Measurements from ENCODE around the gene KIF3B. TPM values are rescaled to one million over a fixed set of nuclear protein-coding genes. Genes with fewer than 3 reads are reported as not detected.
"Not testable (repeated sequence)": the region's sequence is repeated elsewhere in the genome, so short reads cannot be mapped to it uniquely, and the experiment has no call there.

The KIF3B gene
- total RNA-seq, result 15.6 and 16.0 TPM in 2 replicates
- 23.0 TPM for polyA plus RNA-seq (2012)

DNA sequence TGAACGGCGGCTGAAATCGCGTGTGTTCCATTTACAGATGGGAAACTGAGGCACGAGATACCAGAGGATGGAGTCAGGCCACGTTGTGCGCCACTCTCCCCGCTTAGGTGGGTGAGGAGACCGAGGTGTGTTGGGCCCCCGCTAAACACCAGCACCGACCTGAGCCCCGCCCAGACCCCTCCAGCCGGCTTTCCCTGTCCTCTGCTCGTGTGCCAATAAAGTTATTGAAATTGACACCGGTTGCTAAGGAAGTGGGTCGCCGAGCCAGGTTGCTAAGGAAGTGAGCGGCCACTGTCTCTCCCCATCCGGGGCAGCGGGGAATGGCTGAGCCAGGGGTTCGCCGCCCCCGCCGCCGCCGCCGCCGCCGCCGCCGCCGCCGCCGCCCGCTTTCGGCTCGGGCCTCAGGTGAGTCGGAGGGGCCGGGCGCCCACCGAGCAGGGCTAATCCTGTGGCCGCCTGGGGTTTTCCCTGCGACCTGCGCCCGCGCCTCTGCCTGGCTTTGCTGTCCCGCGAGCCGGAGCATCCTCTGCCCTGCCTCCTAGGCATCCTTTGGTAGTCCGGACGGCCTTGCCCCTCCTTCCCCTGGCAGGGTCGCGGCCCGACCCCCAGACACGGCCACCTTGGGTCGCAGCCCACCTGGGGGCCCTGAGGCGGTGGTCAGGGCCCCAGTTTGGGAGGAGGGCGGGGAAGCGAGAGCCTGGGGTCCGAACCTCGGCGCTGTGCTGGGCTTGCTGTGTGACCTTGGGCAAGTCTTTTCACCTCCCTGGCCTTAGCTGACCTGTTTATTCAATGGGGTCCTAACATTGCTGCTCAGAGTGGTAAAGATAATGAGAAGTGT lies at the start of gene KIF3B:
TSS of gene KIF3B (plus strand) at position 291 of the 838 bp plus-strand sequence. CDS start 32,127 bp downstream, outside the sequence.
- peak; percentile 91 for DNase-seq (ENCODE audit: low read depth)

DNA sequence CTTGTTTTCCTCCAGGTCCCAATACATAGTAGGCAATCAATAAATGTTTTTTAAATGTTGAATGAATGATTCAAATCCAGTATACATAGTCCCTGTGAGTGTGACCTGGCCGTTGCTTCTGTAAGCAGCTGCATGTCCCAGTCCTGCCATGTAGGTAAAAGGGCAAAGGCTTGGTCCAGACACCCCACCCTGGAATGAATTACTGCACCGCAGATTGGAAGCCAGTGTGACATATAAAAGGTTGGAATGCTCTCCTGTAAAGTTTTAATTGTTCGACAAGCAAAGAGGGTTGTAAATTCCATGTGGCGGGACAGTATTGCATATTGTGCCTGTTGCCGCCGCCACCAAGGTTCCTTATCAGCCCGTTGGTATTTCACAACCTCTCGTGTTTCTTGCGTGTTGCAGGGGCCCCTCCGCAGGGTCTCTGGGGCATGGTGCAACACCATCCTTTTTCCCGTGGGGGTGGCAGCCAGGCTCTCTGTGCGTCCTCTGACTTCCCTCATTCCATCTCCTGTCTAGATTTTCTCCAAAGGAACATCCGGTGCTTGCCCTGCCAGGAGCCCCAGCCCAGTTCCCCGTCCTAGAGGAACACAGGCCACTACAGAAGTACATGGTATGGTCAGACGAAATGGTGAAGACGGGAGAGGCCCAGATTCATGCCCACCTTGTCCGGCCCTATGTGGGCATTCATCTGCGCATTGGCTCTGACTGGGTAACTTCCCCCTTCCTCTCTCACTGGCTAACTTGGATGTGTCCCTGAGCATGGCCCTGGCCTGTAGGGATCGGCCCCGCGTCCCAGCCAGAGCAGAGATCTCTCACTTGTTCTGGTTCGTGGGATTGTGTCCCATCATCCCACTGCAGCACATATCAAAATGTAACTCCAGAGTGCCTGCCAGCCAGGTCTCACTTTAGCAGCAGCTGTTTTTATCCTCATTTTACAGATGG lies 49.4 kb upstream of the KIF3B start:
- DNase-seq (ENCODE audit: low read depth), result no peak

DNA sequence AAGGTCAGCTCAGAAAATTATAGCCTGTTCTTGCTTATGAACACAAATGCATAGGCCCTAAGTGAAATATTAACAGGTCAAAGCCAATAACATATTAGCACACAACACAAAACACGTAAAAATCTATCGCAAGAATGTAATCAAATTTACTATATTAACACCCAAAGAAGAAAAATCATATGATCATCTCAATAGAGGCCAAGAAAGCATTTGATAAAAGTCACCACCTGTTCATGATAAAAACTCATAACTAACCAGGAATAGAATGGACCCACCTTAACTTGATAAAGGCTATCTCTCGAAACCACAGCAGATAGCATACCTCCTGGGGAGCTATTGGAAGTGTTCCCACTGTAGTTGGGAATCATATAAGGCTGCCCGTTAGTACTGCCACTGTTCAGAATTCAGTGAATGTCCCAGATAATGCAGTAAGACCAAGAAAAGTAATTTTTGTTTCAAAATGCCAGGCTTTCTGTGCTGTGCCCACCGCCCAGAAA lies 48.2 kb upstream of the KIF3B start:
- DNase-seq (ENCODE audit: low read depth), result no peak

DNA sequence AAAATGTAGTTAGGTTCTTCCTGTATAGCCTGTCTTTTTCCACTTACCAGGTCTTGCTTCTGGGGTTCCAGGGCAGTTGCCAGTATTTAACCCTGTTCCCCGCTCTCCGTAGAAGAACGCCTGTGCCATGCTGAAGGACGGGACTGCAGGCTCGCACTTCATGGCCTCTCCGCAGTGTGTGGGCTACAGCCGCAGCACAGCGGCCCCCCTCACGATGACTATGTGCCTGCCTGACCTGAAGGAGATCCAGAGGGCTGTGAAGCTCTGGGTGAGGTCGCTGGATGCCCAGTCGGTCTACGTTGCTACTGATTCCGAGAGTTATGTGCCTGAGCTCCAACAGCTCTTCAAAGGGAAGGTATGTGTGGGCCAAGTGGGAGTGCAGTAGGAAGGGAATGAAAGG lies 46.7 kb upstream of the KIF3B start:
- no peak for DNase-seq (ENCODE audit: low read depth)

DNA sequence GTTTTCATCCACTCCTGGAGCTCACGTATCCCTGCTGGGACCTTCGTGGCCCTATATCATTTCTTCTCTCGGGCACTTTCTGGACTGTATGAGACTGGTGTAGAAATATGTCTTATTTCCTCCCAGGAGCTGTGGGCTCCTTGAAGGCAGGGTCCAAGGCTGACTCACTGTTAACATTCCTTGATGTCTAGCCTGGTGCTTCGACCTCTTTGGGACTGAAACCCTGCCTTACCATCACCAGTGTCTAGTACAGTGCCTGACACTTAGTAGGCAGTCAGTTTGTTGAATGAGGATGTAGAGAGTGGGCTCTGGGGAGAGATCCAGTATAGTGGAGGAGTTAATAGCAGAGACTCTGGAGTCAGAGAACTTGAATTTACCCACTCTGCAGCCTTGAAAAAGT lies 46.2 kb upstream of the KIF3B start:
- no peak for DNase-seq (ENCODE audit: low read depth)

DNA sequence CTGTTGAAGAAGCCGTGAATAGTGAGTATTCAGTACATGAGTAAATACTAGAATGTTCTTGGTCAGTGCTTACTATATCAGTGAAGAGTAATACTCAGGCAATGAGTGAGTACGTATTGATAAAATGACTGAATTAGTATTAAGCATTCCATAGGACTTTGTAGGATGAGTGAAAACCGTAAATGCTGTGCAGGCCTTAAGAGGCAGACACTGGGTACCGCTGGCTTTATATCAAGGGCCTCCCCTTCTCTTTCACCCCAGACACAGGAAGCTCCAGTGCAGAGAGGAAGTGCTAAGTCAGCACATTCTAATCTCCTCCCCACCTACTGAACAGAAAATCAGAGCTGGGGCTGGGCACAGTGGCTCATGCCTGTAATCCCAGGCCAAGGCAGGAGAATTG lies 45.6 kb upstream of the KIF3B start:
- no peak for DNase-seq (ENCODE audit: low read depth)

DNA sequence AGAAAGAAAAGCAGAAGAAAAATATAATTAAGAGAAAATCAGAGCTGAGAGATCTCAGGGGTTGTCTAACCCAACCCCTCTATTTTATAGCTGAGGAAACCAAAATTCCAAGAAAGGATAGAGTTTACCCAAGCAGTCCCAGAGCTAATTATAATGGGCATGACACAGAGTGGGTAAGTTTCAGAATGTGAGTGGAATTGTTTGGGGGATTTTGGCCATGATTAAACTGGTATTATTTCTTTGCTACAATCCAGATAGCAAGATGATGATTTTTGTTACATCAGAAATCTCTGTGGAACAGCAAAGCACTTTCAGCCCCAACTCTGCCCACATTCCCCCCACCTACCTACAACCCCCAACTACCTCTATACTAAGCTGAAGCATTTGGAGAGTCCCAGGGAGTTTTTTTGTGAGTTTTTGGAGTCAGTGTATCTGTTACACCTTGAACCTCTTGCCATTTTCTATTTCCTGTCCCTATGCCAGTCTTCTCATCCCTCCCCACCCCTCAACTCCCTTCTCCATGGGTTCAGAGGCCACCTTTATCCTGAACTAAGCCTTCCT lies 45.0 kb upstream of the KIF3B start:
- no peak for DNase-seq (ENCODE audit: low read depth)

DNA sequence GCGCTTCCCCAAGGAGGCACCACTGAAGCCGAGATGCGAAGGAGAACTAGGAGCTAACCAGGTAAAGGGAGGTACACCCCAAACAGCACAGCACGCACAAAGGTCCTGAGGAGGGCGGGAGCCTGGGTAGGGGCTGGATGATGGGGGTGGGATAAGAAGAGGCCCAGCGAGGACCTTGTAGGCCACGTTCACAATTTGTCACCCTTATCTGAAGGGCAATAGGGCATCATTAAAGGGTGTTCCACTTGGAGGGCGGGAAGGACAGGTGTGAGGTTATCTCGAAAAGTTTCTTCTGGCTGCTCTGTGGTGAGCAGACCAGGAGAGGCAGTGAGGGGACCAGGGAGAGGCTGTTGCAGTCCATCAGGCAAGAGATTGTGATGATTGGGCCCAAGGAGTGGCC lies 44.2 kb upstream of the KIF3B start:
- no peak for DNase-seq (ENCODE audit: low read depth)

DNA sequence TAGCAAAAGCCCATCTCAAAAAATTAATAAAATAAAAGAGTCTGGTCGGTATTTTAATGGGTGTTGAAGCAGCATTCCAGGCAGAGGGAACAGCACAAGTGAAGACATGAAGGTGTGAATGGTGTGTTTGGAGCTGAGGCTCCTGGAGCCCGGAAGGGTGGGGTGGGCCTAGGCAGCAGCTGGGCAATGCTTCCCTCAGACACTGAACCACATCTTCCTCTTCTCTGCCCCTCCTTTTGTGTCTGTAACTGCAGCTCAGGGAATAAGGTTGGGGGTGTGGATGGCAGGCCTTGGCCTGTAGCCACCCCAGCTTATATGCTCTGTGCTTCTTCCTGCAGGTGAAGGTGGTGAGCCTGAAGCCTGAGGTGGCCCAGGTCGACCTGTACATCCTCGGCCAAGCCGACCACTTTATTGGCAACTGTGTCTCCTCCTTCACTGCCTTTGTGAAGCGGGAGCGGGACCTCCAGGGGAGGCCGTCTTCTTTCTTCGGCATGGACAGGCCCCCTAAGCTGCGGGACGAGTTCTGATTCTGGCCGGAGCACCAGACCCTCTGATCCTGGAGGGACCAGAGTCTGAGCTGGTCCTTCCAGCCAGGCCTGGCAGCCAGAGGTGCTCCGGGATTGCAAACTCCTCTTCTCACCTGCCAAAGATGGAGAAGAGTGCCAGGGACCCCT lies 43.2 kb upstream of the KIF3B start:
- no peak for DNase-seq (ENCODE audit: low read depth)

DNA sequence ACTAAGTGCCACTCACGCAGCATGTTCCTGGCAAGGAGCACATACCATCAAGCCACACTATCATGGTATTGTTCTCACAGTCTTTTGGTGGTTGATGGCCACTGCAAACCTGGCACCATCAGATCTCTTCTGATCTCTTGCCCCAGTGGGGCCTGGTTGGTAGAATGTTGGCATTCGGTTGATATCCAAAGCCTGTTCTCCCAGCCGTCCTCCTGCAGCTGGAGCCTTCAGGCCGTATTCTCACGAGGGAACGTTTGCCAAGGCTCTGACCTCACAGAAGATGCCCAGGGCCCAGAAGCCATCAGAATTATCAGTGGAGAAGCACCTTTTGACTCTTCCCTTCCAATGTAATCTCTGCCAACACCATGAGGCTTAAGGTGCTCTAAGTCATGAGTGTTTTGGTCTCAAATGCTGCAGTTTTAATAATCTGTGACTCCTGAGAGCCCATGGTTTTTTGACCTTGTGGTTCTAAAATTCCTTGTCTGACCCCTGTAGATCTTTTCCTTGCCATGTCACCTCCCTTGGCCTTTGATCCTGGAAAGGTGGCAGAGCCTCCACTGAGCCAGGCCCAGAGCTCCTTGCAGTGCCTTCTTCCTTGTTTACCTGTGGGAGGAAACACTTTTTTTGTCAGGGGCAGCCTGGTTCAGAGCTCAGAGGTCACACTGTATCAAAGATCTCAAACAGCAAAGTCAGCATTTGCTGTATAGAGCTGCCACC lies 42.0 kb upstream of the KIF3B start:
- no peak for DNase-seq (ENCODE audit: low read depth)

DNA sequence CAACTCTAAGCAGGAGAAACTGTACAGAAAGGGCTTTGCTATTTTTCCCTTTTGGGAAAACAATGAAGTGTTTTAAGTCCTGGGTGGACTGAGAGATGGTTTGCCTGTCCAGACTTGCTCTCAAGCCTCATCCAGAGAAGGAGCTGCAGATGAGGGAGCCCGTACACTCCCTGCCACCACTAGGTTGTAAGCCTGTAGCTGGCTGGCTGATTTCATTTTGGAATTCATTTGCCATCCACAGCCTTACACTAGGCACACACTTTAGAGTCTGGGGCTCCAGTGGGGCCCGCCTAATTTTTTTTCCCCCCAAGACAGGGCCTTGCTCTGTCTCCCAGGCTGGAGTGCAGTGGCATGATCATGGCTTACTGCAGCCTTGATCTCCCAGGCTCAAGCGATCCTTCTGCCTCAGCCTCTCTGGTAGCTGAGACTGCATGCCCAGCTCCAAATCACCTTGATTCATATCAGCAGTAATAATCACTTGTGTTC lies 41.4 kb upstream of the KIF3B start:
- DNase-seq (ENCODE audit: low read depth), result no peak

DNA sequence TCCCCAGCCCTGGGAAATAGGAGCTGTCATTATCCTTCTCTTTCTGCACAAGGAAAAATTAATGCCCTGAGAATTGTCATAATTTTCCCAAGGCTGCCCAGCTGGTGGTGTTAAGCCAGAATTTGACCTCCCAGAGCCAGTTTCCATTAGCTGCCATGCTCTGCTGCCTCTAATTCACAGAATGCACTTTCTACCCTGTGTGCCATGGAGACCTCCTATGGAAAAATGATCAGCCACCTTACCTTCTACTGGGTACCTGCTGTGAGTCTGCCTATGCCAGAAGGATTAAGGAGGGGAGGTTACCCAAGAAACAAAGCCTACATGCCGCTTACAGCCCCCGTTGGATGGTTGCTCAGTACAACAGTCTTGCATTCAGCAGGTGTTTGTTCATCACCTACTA lies 40.6 kb upstream of the KIF3B start:
- no peak for DNase-seq (ENCODE audit: low read depth)

DNA sequence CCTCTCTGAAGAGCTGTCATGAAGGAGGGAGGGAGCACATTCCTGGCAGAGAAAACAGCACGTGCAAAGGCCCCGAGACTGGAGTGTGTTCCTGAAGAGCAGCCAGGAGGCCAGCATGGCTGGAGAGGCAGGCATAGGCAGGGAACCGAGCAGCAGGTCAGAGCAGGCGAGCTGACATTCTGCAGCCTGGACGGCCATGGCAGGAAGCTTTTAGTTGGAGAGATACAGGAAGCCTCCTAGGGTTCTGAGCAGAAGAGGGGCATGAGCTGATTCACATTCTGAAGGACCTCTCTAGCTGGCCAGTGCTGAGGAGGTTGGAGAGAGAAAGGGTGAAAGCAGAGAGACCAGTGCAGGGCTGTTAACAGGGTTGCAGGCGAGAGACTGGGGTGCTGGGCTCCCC lies 40.0 kb upstream of the KIF3B start:
- DNase-seq (ENCODE audit: low read depth), result no peak

DNA sequence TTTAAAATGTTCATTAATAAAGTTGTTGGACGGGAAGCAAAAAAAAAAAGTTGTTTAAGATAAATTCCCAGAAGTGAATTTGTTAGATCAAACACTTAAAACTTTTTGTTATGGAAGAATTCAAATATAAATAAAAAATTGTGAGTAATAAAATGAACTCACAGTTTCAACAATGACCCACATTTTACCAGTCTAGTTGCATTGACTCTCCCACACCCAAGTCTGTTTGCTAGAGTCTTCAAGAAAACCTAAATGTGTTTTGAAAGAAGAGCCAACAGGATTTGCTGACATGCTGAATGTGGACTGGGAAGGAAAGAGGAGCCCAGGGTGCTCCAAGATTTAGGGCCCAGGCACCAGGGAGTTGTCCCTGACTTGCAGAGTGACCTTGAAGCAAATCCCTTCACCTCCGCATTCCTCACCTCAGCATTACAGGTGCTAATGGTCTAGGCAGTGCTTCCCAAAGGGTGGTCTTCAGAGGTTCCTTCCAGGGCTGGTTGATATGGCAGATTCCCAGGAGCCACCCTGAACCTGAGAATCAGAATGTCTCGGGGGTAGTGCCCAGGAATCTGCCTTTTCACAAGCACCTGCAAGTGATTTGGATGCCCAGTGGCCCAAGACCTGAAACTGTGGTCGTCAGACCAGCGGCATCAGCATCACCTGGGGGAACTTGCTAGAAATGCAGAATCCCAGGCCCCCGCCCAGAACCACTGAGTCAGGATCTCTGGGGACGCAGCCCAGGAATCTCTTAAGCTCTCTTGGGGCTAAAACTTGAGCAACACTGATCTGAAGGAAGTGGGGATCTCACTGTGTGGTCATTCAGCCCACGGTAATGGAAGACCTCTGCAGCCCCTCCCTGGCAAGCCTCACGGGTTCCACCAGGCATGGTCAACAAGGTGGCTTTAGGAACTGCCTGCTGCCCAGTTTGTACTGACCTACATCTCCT lies 38.7 kb upstream of the KIF3B start:
- DNase-seq (ENCODE audit: low read depth), result no peak

DNA sequence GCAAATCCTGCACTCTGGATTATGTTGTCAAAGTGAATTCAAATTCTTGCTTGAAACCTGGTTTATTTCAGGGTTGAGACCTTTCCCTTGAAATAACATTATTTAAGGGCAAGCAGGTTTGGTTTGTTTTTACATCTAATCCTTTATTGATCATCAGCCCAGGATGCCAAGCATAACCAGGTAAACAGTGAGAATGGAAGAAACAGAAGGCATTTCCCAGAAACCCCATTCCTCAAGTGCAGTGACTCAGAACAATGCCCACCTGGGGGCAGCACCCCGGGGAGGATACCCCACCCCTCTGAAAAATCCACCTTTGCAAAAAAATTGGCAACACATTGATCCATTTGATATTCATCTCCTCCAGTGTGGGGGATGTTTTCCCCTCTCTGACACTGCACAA lies 37.2 kb upstream of the KIF3B start:
- DNase-seq (ENCODE audit: low read depth), result no peak

DNA sequence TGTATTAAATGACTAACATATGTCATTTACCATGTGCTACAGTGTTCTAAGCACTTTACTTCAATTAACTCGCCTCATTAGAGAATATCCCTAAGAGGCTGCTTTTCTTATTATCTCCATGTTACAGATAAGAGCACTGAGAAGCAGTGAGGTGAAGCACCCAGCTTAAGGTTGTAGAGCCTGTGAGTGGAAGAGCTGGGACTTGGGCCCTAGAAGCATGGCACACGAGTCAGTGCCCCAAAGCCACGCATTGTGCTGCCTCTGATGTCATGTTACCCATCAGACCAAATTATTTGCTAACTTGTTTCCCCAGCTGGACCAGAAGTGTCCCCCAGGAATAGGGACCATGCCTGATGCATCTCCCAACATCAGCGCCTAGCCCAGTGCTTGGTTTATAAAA lies 35.6 kb upstream of the KIF3B start:
- DNase-seq (ENCODE audit: low read depth), result no peak

DNA sequence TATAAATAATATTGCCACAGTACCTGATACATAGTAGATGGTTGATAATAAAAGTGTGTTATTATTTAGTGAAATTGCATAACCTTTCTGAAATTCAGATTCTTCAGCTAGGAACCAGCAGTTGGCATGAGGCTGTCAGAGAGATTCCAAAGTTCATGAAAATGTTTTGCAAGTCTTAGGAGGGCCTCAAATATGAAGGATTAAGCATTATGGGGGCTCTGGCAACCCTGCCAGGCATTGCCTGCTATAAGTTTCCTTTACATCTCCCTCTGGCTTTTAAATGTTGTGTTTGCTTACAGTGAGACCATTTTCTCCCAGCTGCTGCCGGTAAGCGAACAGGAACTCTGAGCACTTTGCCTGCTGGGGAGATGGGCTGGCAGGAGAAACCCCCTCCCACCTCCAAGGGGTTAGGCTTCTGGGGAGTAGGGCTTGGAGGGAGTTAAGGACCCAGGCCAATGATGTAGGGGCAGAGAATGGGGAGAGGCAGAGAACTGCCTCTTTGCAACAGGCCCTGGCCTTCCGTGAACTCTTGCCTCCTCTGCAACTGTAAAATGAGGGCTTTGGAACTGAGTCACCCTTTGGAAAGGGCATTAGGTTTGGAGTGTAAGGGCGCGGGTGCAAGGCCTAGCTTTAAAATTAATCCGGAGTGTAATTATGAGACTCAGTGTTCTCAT lies 33.2 kb upstream of the KIF3B start:
- DNase-seq (ENCODE audit: low read depth), result no peak

DNA sequence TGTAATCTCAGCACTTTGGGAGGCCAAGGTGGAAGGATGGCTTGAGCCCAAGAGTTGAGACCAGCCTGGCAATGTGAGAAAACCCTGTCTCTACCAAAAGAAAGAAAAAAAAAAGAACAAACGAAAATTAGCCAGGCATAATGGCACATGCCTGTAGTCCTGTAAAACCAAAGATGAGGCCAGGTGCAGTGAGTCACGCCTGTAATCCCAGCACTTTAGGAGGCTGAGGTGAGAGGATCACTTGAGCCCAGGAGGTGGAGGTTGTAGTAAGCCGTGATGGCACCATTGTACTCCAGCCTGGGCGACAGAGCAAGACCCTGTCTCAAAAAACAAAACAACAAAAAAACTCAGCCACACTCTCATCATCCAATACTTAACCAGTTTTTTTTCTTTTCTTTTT lies 32.5 kb upstream of the KIF3B start:
- DNase-seq (ENCODE audit: low read depth), result no peak

DNA sequence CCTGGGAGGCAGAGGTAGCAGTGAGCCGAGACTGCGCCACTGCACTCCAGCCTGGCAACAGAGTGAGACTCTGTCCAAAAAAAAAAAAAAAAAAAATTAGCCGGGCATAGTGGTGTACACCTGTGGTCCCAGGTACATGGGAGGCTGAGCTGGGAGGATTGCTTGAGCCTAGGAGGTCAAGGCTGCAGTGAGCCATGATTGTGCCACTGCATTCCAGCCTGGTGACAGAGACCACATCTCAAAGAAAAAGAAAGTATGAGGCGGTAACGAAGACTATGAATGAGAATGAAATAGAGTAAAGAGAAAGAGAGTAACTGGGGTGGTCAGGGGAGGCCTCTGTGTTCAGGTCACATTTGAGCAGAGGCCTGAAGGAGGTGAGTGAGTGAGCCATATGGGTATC lies 31.2 kb upstream of the KIF3B start:
- not testable (repeated sequence) for DNase-seq (ENCODE audit: low read depth)
